K562 (cell line): ENCODE data around the gene ARMH3. TPM values are rescaled to one million over a fixed set of nuclear protein-coding genes. Genes with fewer than 3 reads are reported as not detected.

Experiments used
- ATF4 ChIP-seq: fragments of 450-650 bp; formaldehyde crosslinking; IDR thresholded peaks from 2 replicates; pipeline ENCODE4 v1.4.0; 2022; ENCODE audit warnings: mild to moderate bottlenecking, moderate library complexity
- CHCHD3 ChIP-seq: fragments of 250-450 bp; sonication (Bioruptor Pico); IDR thresholded peaks from 2 replicates; pipeline ENCODE4 v2.1.2; 2022; ENCODE audit warnings: mild to moderate bottlenecking
- FOXA3 ChIP-seq, 2 experiments: fragments of 450-650 bp in 1 of 2; sonication (generic) in 1 of 2; formaldehyde crosslinking; IDR thresholded peaks in 1 of 2; conservative IDR thresholded peaks in 1 of 2; 2 replicates each; pipeline versions ENCODE4 v1.4.0 to v1.8.0; 2020 to 2022; ENCODE audit warnings: mild to moderate bottlenecking in 2 of 2, missing genetic modification reagents in 1 of 2
- IFI16 ChIP-seq: fragments of 250-450 bp; sonication (Bioruptor Pico); IDR thresholded peaks from 2 replicates; pipeline ENCODE4 v2.1.2; 2022; ENCODE audit warnings: mild to moderate bottlenecking, inconsistent platforms
- KAT2B ChIP-seq: IDR thresholded peaks from one replicate; pipeline ENCODE4 v1.6.1; 2012; ENCODE audit warnings: low read depth, mild to moderate bottlenecking, control low read depth, inconsistent platforms, low read length, moderate library complexity
- MNT ChIP-seq, 2 experiments: fragments of 450-650 bp; conservative IDR thresholded peaks; 2 replicates each; pipeline ENCODE4 v1.6.1; 2017; ENCODE audit warnings: mild to moderate bottlenecking in 2 of 2, moderate library complexity in 2 of 2
- NEUROD1 ChIP-seq: fragments of 150-350 bp; IDR thresholded peaks from 2 replicates; pipeline ENCODE4 v1.6.1; 2014; ENCODE audit warnings: borderline replicate concordance, low read length, low read depth; ENCODE audit not compliant: partially characterized antibody
- TBP ChIP-seq: optimal IDR thresholded peaks from 2 replicates; pipeline ENCODE3; 2011; ENCODE audit warnings: low read depth, low read length, improper control_type of control experiment
- THRB ChIP-seq: fragments of 450-650 bp; formaldehyde crosslinking; conservative IDR thresholded peaks from 2 replicates; pipeline ENCODE4 v1.4.0; 2022; ENCODE audit warnings: mild to moderate bottlenecking, missing genetic modification characterization
- ZNF395 ChIP-seq: fragments of 200-800 bp; sonication (Bioruptor generic); IDR thresholded peaks from 2 replicates; pipeline ENCODE4 v1.6.1; 2017; ENCODE audit warnings: missing genetic modification characterization, missing compliant biosample characterization
- polyA plus RNA-seq, 8 experiments: library from polyadenylated mRNA; depleted of rRNA in 4 of 8; stranded (reverse) in 5 of 8; unstranded in 3 of 8; fragments of >200 nt; fragmentation: Nextera tagmentation in 2 of 8; fragmentation: Illumina TruSeq in 1 of 8; extraction: Ambion mirVana in 2 of 8; extraction: Trizol in 1 of 8; gene quantifications; 2 replicates each; pipeline versions ENCODE4 v1.2.1 to v1.2.3, GENCODE V29; 2011 to 2014; ENCODE audit warnings: inconsistent platforms in 1 of 8, missing spikeins in 1 of 8
- total RNA-seq, 7 experiments: library from RNA; depleted of rRNA in 6 of 7; stranded (reverse); fragments of >200 nt in 6 of 7; fragmentation: Illumina TruSeq in 2 of 7; extraction: Trizol in 2 of 7; gene quantifications; 2 replicates each; pipeline versions ENCODE4 v1.2.1 to v1.2.3, GENCODE V29; 2011 to 2021; ENCODE audit warnings: low replicate concordance in 1 of 7
- TF ChIP-seq, protein P1 (sequence below): fragments of 200-800 bp; sonication (Bioruptor generic); IDR thresholded peaks from 2 replicates; pipeline ENCODE4 v1.6.1; 2017; ENCODE audit warnings: missing genetic modification characterization, missing compliant biosample characterization
- TF ChIP-seq, protein P2 (sequence below), 3 experiments: fragments of 200-800 bp in 1 of 3; fragments of 250-450 bp in 1 of 3; fragments of 450-650 bp in 1 of 3; sonication (Bioruptor Pico) in 1 of 3; sonication (Bioruptor generic) in 1 of 3; formaldehyde crosslinking in 1 of 3; IDR thresholded peaks; 2 replicates each; pipeline versions ENCODE4 v1.6.1 to v1.8.0; 2016 to 2022; ENCODE audit warnings: mild to moderate bottlenecking in 2 of 3, missing genetic modification characterization in 2 of 3, missing compliant biosample characterization in 1 of 3, moderate library complexity in 1 of 3

Gene ARMH3
- total and polyA plus RNA-seq, 9 of the 15 experiments (the other 6 are each of a cell fraction or from before 2014, with no cell fraction given) = 0.29 to 0.73 TPM; not detected in 7

- peak; percentile 80 for TF ChIP-seq NEUROD1
- 0 out of 2 replicates have a peak, but pooled peaks have one; percentile 20 for TF ChIP-seq THRB (CRISPR knock-in tag)
- peak in 1 of 2 experiments; percentile 61; a peak in 1 of 4 replicates for TF ChIP-seq FOXA3 (CRISPR knock-in tag; conservative IDR thresholded peaks at IDR 0.05 in 1 of 2, IDR thresholded peaks at IDR 0.05 in 1 of 2)
- peak; percentile 25 for TF ChIP-seq KAT2B
- peak; percentile 40 to 70; a peak in 3 of 4 replicates for TF ChIP-seq MNT (conservative IDR thresholded peaks at IDR 0.05)
- TF ChIP-seq, protein P1, sequence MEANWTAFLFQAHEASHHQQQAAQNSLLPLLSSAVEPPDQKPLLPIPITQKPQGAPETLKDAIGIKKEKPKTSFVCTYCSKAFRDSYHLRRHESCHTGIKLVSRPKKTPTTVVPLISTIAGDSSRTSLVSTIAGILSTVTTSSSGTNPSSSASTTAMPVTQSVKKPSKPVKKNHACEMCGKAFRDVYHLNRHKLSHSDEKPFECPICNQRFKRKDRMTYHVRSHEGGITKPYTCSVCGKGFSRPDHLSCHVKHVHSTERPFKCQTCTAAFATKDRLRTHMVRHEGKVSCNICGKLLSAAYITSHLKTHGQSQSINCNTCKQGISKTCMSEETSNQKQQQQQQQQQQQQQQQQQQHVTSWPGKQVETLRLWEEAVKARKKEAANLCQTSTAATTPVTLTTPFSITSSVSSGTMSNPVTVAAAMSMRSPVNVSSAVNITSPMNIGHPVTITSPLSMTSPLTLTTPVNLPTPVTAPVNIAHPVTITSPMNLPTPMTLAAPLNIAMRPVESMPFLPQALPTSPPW (CRISPR knock-in tag) = peak; percentile 99
- TF ChIP-seq, protein P2, sequence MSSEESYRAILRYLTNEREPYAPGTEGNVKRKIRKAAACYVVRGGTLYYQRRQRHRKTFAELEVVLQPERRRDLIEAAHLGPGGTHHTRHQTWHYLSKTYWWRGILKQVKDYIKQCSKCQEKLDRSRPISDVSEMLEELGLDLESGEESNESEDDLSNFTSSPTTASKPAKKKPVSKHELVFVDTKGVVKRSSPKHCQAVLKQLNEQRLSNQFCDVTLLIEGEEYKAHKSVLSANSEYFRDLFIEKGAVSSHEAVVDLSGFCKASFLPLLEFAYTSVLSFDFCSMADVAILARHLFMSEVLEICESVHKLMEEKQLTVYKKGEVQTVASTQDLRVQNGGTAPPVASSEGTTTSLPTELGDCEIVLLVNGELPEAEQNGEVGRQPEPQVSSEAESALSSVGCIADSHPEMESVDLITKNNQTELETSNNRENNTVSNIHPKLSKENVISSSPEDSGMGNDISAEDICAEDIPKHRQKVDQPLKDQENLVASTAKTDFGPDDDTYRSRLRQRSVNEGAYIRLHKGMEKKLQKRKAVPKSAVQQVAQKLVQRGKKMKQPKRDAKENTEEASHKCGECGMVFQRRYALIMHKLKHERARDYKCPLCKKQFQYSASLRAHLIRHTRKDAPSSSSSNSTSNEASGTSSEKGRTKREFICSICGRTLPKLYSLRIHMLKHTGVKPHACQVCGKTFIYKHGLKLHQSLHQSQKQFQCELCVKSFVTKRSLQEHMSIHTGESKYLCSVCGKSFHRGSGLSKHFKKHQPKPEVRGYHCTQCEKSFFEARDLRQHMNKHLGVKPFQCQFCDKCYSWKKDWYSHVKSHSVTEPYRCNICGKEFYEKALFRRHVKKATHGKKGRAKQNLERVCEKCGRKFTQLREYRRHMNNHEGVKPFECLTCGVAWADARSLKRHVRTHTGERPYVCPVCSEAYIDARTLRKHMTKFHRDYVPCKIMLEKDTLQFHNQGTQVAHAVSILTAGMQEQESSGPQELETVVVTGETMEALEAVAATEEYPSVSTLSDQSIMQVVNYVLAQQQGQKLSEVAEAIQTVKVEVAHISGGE (CRISPR knock-in tag; IDR thresholded peaks at IDR 0.05) = peak in 1 of 3 experiments; percentile 52; a peak in 1 of 6 replicates
- peak; percentile 72 for TF ChIP-seq TBP
- TF ChIP-seq IFI16 (CRISPR knock-in tag) = no peak
- peak; percentile 17; the same call in 1 of the 2 replicates for TF ChIP-seq CHCHD3 (CRISPR knock-in tag)
- no peak for TF ChIP-seq ATF4 (CRISPR knock-in tag)
- peak; percentile 67; the same call in 1 of the 2 replicates for TF ChIP-seq ZNF395 (CRISPR knock-in tag)
Observed at GRCh38 chr10:101818119-101818871, 237.7 kb downstream of the ARMH3 start, which contains the start of gene OGA (continued).
